H9 (cell line): ENCODE measurements around the gene TNIP2. TPM values are rescaled to one million over a fixed set of nuclear protein-coding genes. Genes with fewer than 3 reads are reported as not detected.

ENCODE experiments used
- DNase-seq: peaks from one replicate; pipeline ENCODE4 v3.0.0-alpha.2; 2017
- H2AFZ ChIP-seq: one replicate; pipeline ENCODE4 v1.6.1; 2013; ENCODE audit warnings: mild to moderate bottlenecking, low read length, control low read depth, moderate library complexity
- H2AK5ac ChIP-seq: 2 replicates; pipeline ENCODE4 v1.6.1; 2013; ENCODE audit warnings: low read length, control low read depth, mixed read lengths; ENCODE audit not compliant: insufficient read length
- H2BK120ac ChIP-seq: one replicate; pipeline ENCODE4 v1.6.1; 2013; ENCODE audit warnings: low read depth, mild to moderate bottlenecking, low read length, control low read depth, inconsistent platforms; ENCODE audit not compliant: poor library complexity, severe bottlenecking
- H2BK12ac ChIP-seq: 2 replicates; pipeline ENCODE4 v1.6.1; 2013; ENCODE audit warnings: low read length, control low read depth, mixed read lengths, low read depth; ENCODE audit not compliant: insufficient read length
- H2BK15ac ChIP-seq: 2 replicates; pipeline ENCODE4 v1.6.1; 2013; ENCODE audit warnings: low read depth, low read length, control low read depth
- H2BK20ac ChIP-seq: one replicate; pipeline ENCODE4 v1.6.1; 2013; ENCODE audit warnings: low read depth, mild to moderate bottlenecking, low read length, control low read depth, inconsistent platforms; ENCODE audit not compliant: poor library complexity, severe bottlenecking
- H2BK5ac ChIP-seq: 2 replicates; pipeline ENCODE4 v1.6.1; 2013; ENCODE audit warnings: low read length, control low read depth, mixed read lengths; ENCODE audit not compliant: insufficient read length
- H3K14ac ChIP-seq: 2 replicates; pipeline ENCODE4 v1.6.1; 2013; ENCODE audit warnings: low read length, control low read depth; ENCODE audit not compliant: insufficient read depth
- H3K18ac ChIP-seq: 2 replicates; pipeline ENCODE4 v1.6.1; 2013; ENCODE audit warnings: low read depth, mild to moderate bottlenecking, mixed read lengths, low read length, control low read depth; ENCODE audit not compliant: insufficient read length
- H3K23ac ChIP-seq: 2 replicates; pipeline ENCODE4 v1.6.1; 2013; ENCODE audit warnings: low read length, control low read depth, mixed read lengths, low read depth; ENCODE audit not compliant: insufficient read length
- H3K23me2 ChIP-seq: 2 replicates; pipeline ENCODE4 v1.6.1; 2013; ENCODE audit warnings: low read depth, mild to moderate bottlenecking, mixed read lengths, low read length, control low read depth; ENCODE audit not compliant: insufficient read length, poor library complexity, severe bottlenecking
- H3K27ac ChIP-seq: 2 replicates; pipeline ENCODE4 v1.5.1; 2013; ENCODE audit warnings: low read length, control low read depth, mixed read lengths, low read depth; ENCODE audit not compliant: insufficient read length
- H3K27me3 ChIP-seq: 2 replicates; pipeline ENCODE4 v1.6.1; 2013; ENCODE audit warnings: low read length, control low read depth, inconsistent platforms; ENCODE audit not compliant: insufficient read depth
- H3K4ac ChIP-seq: 2 replicates; pipeline ENCODE4 v1.6.1; 2013; ENCODE audit warnings: low read depth, mild to moderate bottlenecking, control low read depth, inconsistent platforms, low read length, moderate library complexity
- H3K4me1 ChIP-seq: 2 replicates; pipeline ENCODE4 v1.6.1; 2013; ENCODE audit warnings: low read length, control low read depth, inconsistent platforms; ENCODE audit not compliant: insufficient read depth
- H3K4me2 ChIP-seq: 2 replicates; pipeline ENCODE4 v1.6.1; 2013; ENCODE audit warnings: low read length, control low read depth, mixed read lengths; ENCODE audit not compliant: insufficient read length, insufficient read depth
- H3K56ac ChIP-seq: 2 replicates; pipeline ENCODE4 v1.6.1; 2013; ENCODE audit warnings: low read depth, mild to moderate bottlenecking, mixed read lengths, low read length, control low read depth; ENCODE audit not compliant: insufficient read length
- H3K79me1 ChIP-seq: 2 replicates; pipeline ENCODE4 v1.6.1; 2013; ENCODE audit warnings: low read depth, mild to moderate bottlenecking, moderate library complexity, low read length, control low read depth, inconsistent platforms; ENCODE audit not compliant: insufficient read depth, poor library complexity, severe bottlenecking
- H3K79me2 ChIP-seq: 2 replicates; pipeline ENCODE4 v1.6.1; 2013; ENCODE audit warnings: low read length, control low read depth, inconsistent platforms; ENCODE audit not compliant: insufficient read depth
- H3K9ac ChIP-seq: 2 replicates; pipeline ENCODE4 v1.6.1; 2013; ENCODE audit warnings: low read length, control low read depth, mixed read lengths; ENCODE audit not compliant: insufficient read length; ENCODE audit errors: extremely low read depth
- H3K9me3 ChIP-seq: one replicate; pipeline ENCODE4 v1.6.1; 2013; ENCODE audit warnings: low read depth, low read length, inconsistent platforms; ENCODE audit not compliant: control insufficient read depth
- H3T11ph ChIP-seq: one replicate; pipeline ENCODE4 v1.6.1; 2013; ENCODE audit warnings: mild to moderate bottlenecking, low read length, control low read depth, inconsistent platforms
- H4K20me1 ChIP-seq: one replicate; pipeline ENCODE4 v1.6.1; 2013; ENCODE audit not compliant: control insufficient read depth, insufficient read length, insufficient read depth
- H4K5ac ChIP-seq: 2 replicates; pipeline ENCODE4 v1.6.1; 2013; ENCODE audit warnings: low read depth, mild to moderate bottlenecking, mixed read lengths, low read length, control low read depth; ENCODE audit not compliant: insufficient read length
- H4K8ac ChIP-seq: replicated peaks from 2 replicates; pipeline ENCODE4 v1.6.1; 2013; ENCODE audit warnings: low read length, control low read depth, mixed read lengths, low read depth; ENCODE audit not compliant: insufficient read length
- H4K91ac ChIP-seq: 2 replicates; pipeline ENCODE4 v1.6.1; 2013; ENCODE audit warnings: low read depth, mild to moderate bottlenecking, moderate library complexity, mixed read lengths, low read length, control low read depth; ENCODE audit not compliant: insufficient read length
- H3K27ac Mint-ChIP-seq, 3 experiments: 2 replicates in 2 of 3; 3 replicates in 1 of 3; pipeline ENCODE4 v1.8.0; 2020 to 2021; ENCODE audit warnings: mixed read lengths in 3 of 3, mild to moderate bottlenecking in 1 of 3, moderate library complexity in 1 of 3
- H3K27me3 Mint-ChIP-seq: 2 replicates; pipeline ENCODE4 v1.8.0; 2021; ENCODE audit warnings: low read depth, mild to moderate bottlenecking, moderate library complexity, mixed read lengths
- H3K36me3 Mint-ChIP-seq, 3 experiments: 2 replicates in 2 of 3; 3 replicates in 1 of 3; pipeline ENCODE4 v1.8.0; 2020 to 2021; ENCODE audit warnings: low read depth in 3 of 3, mixed read lengths in 3 of 3; ENCODE audit not compliant: insufficient read depth in 1 of 3
- H3K4me1 Mint-ChIP-seq, 2 experiments: 2 replicates each; pipeline ENCODE4 v1.8.0; 2020; ENCODE audit warnings: mixed read lengths in 2 of 2
- H3K4me3 Mint-ChIP-seq, 2 experiments: 2 replicates in 1 of 2; 3 replicates in 1 of 2; pipeline ENCODE4 v1.8.0; 2020 to 2021; ENCODE audit warnings: mild to moderate bottlenecking in 2 of 2, mixed read lengths in 2 of 2, moderate library complexity in 1 of 2
- H3K9me3 Mint-ChIP-seq, 2 experiments: 2 replicates in 1 of 2; 3 replicates in 1 of 2; pipeline ENCODE4 v1.8.0; 2020; ENCODE audit warnings: mild to moderate bottlenecking in 2 of 2, mixed read lengths in 2 of 2, moderate library complexity in 1 of 2
- WGBS: extraction: QIAGEN DNeasy Blood & Tissue Kit; methylation state at CpG from one replicate; pipeline ENCODE4 v1.1.7; 2013; ENCODE audit warnings: missing lambda C conversion rate, low lambda C conversion rate, mixed read lengths; ENCODE audit not compliant: insufficient read length; ENCODE audit errors: extremely low coverage; 5-methylcytosine and 5-hydroxymethylcytosine counted together
- total RNA-seq: library from RNA; stranded (reverse); gene quantifications from 2 replicates; pipeline ENCODE4 v1.2.1, GENCODE V29; 2021
- TF ChIP-seq, protein P1 (sequence below): fragments of 200-600 bp; sonication (generic); conservative IDR thresholded peaks from 3 replicates; pipeline ENCODE4 v1.8.0; 2021; ENCODE audit warnings: antibody characterized with exemption, mild to moderate bottlenecking

Gene TNIP2
- total RNA-seq, 1 experiment from 2014 or later, result 44.7 TPM

DNA sequence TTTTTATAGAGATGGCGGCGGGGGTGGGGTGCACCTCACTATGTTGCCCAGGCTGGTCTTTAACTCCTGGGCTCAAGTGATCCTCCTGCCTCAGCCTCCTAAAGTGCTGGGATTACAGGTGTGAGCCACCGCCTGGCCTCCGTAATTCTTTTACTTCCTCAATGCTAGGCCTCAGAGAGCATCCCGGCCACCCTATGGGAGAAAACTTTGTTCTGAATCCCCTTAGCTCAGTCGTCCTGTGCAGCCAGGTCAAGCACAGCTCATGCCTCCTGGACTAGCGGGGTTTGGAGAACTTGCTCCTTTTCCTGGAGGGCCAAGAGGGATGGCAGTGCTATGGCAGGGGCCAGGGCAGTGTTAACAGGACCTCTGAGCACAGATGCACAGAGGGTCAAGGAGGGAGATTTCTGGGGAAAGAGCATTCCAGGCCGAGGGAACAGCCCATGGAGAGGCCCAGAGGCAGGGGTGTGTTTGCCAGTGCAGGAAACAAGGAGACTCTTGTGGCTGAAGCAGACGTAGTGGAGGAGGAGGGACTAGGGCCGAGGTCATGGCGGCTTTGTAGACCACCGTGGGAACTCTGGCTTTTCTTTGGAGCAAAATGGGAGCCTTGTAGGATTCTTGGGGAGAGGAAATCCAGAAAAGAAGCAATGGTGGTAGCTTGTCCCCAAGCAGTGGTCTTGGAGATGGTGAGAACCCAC, 9.8 kb upstream of the TNIP2 start:
- H2BK20ac ChIP-seq, result no peak overlapping the region
- H3K9me3 Mint-ChIP-seq, result peaks cover 12 to 21% of the 10 kb centered on the region in 2 experiments; a peak in 4 of 5 replicates
- no peaks in the 10 kb centered on the region for H4K20me1 ChIP-seq
- no peak overlapping the region for H3K14ac ChIP-seq
- H2BK120ac ChIP-seq, result no peak overlapping the region
- H3K79me1 ChIP-seq, result no peaks in the 10 kb centered on the region
- H3K9ac ChIP-seq, result no peak overlapping the region
- H2BK5ac ChIP-seq, result no peak overlapping the region
- H3K27ac Mint-ChIP-seq, result no peak overlapping the region
- no peak overlapping the region for H3K4me3 Mint-ChIP-seq
- DNase-seq, result no peak
- H2AK5ac ChIP-seq, result no peak overlapping the region
- H3K27me3 Mint-ChIP-seq, result peaks cover 2% of the 10 kb centered on the region
- H3K56ac ChIP-seq, result no peak overlapping the region
- no CpG with 5 or more reads among the region's 12 CpGs for WGBS
- no peak overlapping the region for H3K18ac ChIP-seq
- no peak overlapping the region for H3K23ac ChIP-seq
- no peaks in the 10 kb centered on the region for H3K9me3 ChIP-seq
- H4K8ac ChIP-seq, result no peak overlapping the region
- TF ChIP-seq, protein P1, sequence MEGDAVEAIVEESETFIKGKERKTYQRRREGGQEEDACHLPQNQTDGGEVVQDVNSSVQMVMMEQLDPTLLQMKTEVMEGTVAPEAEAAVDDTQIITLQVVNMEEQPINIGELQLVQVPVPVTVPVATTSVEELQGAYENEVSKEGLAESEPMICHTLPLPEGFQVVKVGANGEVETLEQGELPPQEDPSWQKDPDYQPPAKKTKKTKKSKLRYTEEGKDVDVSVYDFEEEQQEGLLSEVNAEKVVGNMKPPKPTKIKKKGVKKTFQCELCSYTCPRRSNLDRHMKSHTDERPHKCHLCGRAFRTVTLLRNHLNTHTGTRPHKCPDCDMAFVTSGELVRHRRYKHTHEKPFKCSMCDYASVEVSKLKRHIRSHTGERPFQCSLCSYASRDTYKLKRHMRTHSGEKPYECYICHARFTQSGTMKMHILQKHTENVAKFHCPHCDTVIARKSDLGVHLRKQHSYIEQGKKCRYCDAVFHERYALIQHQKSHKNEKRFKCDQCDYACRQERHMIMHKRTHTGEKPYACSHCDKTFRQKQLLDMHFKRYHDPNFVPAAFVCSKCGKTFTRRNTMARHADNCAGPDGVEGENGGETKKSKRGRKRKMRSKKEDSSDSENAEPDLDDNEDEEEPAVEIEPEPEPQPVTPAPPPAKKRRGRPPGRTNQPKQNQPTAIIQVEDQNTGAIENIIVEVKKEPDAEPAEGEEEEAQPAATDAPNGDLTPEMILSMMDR, result no peak
- H4K91ac ChIP-seq, result no peak overlapping the region
- H4K5ac ChIP-seq, result no peak overlapping the region
- no peak overlapping the region for H3K4me2 ChIP-seq
- peaks cover 22 to 24% of the 10 kb centered on the region in 2 experiments for H3K4me1 Mint-ChIP-seq
- no peak overlapping the region for H2AFZ ChIP-seq
- no peak overlapping the region for H2BK15ac ChIP-seq
- H3K79me2 ChIP-seq, result no peaks in the 10 kb centered on the region
- H2BK12ac ChIP-seq, result no peak overlapping the region
- H3K4me1 ChIP-seq, result no peaks in the 10 kb centered on the region
- H3K23me2 ChIP-seq, result no peaks in the 10 kb centered on the region
- H3K27me3 ChIP-seq, result no peaks in the 10 kb centered on the region
- H3T11ph ChIP-seq, result no peak overlapping the region
- H3K36me3 Mint-ChIP-seq, result peaks cover 0 to 13% (median 9%) of the 10 kb centered on the region in 3 experiments; a peak in 4 of 7 replicates
- no peak overlapping the region for H3K27ac ChIP-seq
- H3K4ac ChIP-seq, result no peak overlapping the region
